SK-N-SH treated with all-trans-retinoic acid at 6 μM for 48 hours (cell line): Measurements from ENCODE around the gene STOML1.

Source experiments
- ATAC-seq: fragments of 200-7000 bp; cut with Tn5 transposase; 3 replicates; pipeline ENCODE4 v1.9.1; 2020; ENCODE audit warnings: mild to moderate bottlenecking, moderate library complexity
- ARNTL ChIP-seq: fragments of 450-650 bp; formaldehyde crosslinking; IDR thresholded peaks from 2 replicates; pipeline ENCODE4 v1.5.0; 2020; ENCODE audit warnings: low read depth, mild to moderate bottlenecking, moderate library complexity, borderline replicate concordance
- BACH2 ChIP-seq: fragments of 250-450 bp; sonication (Bioruptor Pico); IDR thresholded peaks from 2 replicates; pipeline ENCODE4 v1.9.0; 2021; ENCODE audit warnings: mild to moderate bottlenecking, borderline replicate concordance
- CSDC2 ChIP-seq: fragments of 250-450 bp; sonication (Bioruptor Pico); IDR thresholded peaks from 2 replicates; pipeline ENCODE4 v1.5.0; 2020; ENCODE audit warnings: mild to moderate bottlenecking, moderate library complexity
- ESRRG ChIP-seq: fragments of 250-450 bp; sonication (Bioruptor Pico); IDR thresholded peaks from 2 replicates; pipeline ENCODE4 v1.6.1; 2021; ENCODE audit warnings: mild to moderate bottlenecking
- GLIS3 ChIP-seq: fragments of 250-450 bp; sonication (Bioruptor Pico); IDR thresholded peaks from 2 replicates; pipeline ENCODE4 v1.5.0; 2020; ENCODE audit warnings: mild to moderate bottlenecking, moderate library complexity
- ISL1 ChIP-seq: fragments of 250-450 bp; sonication (Bioruptor Pico); IDR thresholded peaks from 2 replicates; pipeline ENCODE4 v2.1.2; 2022; ENCODE audit warnings: mild to moderate bottlenecking, moderate library complexity
- OSR1 ChIP-seq: fragments of 250-450 bp; sonication (Bioruptor Pico); IDR thresholded peaks from 2 replicates; pipeline ENCODE4 v1.8.0; 2022; ENCODE audit warnings: moderate library complexity, mild to moderate bottlenecking, inconsistent platforms
- TCF4 ChIP-seq: fragments of 250-450 bp; sonication (Bioruptor Pico); IDR thresholded peaks from 2 replicates; pipeline ENCODE4 v1.8.0; 2021; ENCODE audit warnings: mild to moderate bottlenecking, moderate library complexity, borderline replicate concordance
- TOX ChIP-seq: fragments of 250-450 bp; sonication (Bioruptor Pico); IDR thresholded peaks from 2 replicates; pipeline ENCODE4 v1.8.0; 2021; ENCODE audit warnings: mild to moderate bottlenecking, moderate library complexity, borderline replicate concordance
- TSHZ2 ChIP-seq: fragments of 250-450 bp; sonication (Bioruptor Pico); IDR thresholded peaks from 2 replicates; pipeline ENCODE4 v1.5.0; 2020; ENCODE audit warnings: mild to moderate bottlenecking, moderate library complexity
- ZC3H10 ChIP-seq: fragments of 250-450 bp; sonication (Bioruptor Pico); IDR thresholded peaks from 2 replicates; pipeline ENCODE4 v1.5.1; 2021; ENCODE audit warnings: mild to moderate bottlenecking, moderate library complexity
- ZFP3 ChIP-seq: fragments of 250-450 bp; sonication (Bioruptor Pico); IDR thresholded peaks from 2 replicates; pipeline ENCODE4 v1.5.0; 2020; ENCODE audit warnings: mild to moderate bottlenecking, moderate library complexity
- ZFP30 ChIP-seq: fragments of 450-650 bp; formaldehyde crosslinking; IDR thresholded peaks from 2 replicates; pipeline ENCODE4 v1.5.0; 2022; ENCODE audit warnings: mild to moderate bottlenecking, moderate library complexity
- ZNF8 ChIP-seq: fragments of 450-650 bp; formaldehyde crosslinking; IDR thresholded peaks from 2 replicates; pipeline ENCODE4 v1.5.0; 2020; ENCODE audit warnings: mild to moderate bottlenecking, moderate library complexity
- TF ChIP-seq, protein P1 (sequence below): fragments of 250-450 bp; sonication (Bioruptor Pico); IDR thresholded peaks from 2 replicates; pipeline ENCODE4 v1.8.0; 2021; ENCODE audit warnings: low read depth, mild to moderate bottlenecking, moderate library complexity, borderline replicate concordance
- TF ChIP-seq, protein P2 (sequence below): fragments of 250-450 bp; sonication (Bioruptor Pico); IDR thresholded peaks from 2 replicates; pipeline ENCODE4 v1.5.1; 2020; ENCODE audit warnings: low read depth, mild to moderate bottlenecking, moderate library complexity

Gene STOML1

DNA sequence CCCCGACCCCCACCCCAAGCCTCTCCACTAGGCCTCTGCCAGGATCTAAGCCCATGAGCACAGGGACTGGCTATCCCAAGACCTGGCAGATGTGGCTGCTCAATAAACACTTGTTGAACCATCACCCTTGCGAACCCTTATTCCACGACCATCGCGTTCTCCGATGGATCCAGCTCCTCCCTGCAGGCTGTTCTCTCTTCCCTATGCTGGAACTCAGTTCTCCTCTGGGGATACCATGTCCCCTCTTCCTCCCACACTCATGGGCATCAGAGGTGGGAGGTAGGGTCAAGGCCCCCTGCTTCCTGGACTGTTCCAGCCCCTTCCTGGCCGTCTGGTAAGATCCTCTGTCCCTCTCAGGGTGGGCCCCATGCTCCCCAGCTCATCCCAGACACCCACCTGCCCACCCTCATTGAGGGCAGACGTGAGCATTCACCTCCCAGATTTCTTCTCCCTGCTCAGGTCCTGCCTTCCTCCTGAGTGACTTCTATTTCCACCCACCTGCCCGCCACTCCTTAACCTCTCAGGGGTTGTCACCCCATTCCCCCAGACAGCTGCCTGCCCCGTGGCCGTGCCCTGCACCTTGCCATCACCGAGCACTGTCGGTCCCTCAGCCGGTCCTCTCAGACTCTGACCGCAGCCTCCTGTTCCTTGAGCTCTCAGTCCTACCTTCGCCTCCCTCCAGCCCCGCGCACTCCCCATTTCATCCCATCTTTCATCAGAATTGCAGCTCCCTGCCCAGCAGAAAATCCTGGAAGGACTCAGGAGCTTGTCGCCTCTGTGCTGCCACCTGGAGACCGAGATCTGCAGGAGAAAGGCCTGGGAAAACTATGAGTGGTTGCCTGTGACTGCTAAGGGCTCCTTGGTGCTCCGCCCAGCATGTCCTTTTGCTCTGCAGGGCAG is 44.4 kb upstream of the STOML1 start:
- ATAC-seq, result peak; percentile 81
- no peak for TF ChIP-seq GLIS3 (CRISPR knock-in tag)
- TF ChIP-seq, protein P1, sequence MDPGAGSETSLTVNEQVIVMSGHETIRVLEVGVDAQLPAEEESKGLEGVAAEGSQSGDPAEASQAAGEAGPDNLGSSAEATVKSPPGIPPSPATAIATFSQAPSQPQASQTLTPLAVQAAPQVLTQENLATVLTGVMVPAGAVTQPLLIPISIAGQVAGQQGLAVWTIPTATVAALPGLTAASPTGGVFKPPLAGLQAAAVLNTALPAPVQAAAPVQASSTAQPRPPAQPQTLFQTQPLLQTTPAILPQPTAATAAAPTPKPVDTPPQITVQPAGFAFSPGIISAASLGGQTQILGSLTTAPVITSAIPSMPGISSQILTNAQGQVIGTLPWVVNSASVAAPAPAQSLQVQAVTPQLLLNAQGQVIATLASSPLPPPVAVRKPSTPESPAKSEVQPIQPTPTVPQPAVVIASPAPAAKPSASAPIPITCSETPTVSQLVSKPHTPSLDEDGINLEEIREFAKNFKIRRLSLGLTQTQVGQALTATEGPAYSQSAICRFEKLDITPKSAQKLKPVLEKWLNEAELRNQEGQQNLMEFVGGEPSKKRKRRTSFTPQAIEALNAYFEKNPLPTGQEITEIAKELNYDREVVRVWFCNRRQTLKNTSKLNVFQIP (CRISPR knock-in tag), result no peak
- TF ChIP-seq ESRRG, result no peak
- TF ChIP-seq ZFP3 (CRISPR knock-in tag), result no peak
- TF ChIP-seq TOX (CRISPR knock-in tag), result no peak
- no peak for TF ChIP-seq BACH2
- TF ChIP-seq, protein P2, sequence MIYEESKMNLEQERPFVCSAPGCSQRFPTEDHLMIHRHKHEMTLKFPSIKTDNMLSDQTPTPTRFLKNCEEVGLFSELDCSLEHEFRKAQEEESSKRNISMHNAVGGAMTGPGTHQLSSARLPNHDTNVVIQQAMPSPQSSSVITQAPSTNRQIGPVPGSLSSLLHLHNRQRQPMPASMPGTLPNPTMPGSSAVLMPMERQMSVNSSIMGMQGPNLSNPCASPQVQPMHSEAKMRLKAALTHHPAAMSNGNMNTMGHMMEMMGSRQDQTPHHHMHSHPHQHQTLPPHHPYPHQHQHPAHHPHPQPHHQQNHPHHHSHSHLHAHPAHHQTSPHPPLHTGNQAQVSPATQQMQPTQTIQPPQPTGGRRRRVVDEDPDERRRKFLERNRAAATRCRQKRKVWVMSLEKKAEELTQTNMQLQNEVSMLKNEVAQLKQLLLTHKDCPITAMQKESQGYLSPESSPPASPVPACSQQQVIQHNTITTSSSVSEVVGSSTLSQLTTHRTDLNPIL, result no peak
- TF ChIP-seq TSHZ2 (CRISPR knock-in tag), result no peak

GRCh38 chr15:74035121-74036017 is 43.3 kb upstream of the STOML1 start:
- ATAC-seq, result no peak
- TF ChIP-seq TSHZ2 (CRISPR knock-in tag) (no peak), ZFP3 (CRISPR knock-in tag) (no peak), ZC3H10 (CRISPR knock-in tag) (no peak), ZFP30 (no peak), TCF4 (CRISPR knock-in tag) (no peak), ESRRG (no peak), OSR1 (CRISPR knock-in tag) (no peak)
- TF ChIP-seq, protein P1 (CRISPR knock-in tag), result no peak
- TF ChIP-seq, all 23 proteins: peak for 0

- no peak for ATAC-seq
- TF ChIP-seq CSDC2 (CRISPR knock-in tag), result no peak
- TF ChIP-seq TCF4 (CRISPR knock-in tag), result no peak
- TF ChIP-seq, protein P1 (CRISPR knock-in tag), result no peak
- TF ChIP-seq ZC3H10 (CRISPR knock-in tag), result no peak
- TF ChIP-seq, protein P2, result no peak
- no peak for TF ChIP-seq ZNF8
- no peak for TF ChIP-seq TOX (CRISPR knock-in tag)
- no peak for TF ChIP-seq ISL1 (CRISPR knock-in tag)
- TF ChIP-seq TSHZ2 (CRISPR knock-in tag), result no peak
- no peak for TF ChIP-seq ARNTL
These were observed 42.2 kb upstream of the STOML1 start for GRCh38 chr15:74034206-74034755.
